SK-N-SH treated with all-trans-retinoic acid at 6 μM for 48 hours (cell line): ENCODE measurements around the gene RASA3.

ENCODE experiments used
- ARNTL ChIP-seq: fragments of 450-650 bp; formaldehyde crosslinking; IDR thresholded peaks from 2 replicates; pipeline ENCODE4 v1.5.0; 2020; ENCODE audit warnings: low read depth, mild to moderate bottlenecking, moderate library complexity, borderline replicate concordance
- BACH2 ChIP-seq: fragments of 250-450 bp; sonication (Bioruptor Pico); IDR thresholded peaks from 2 replicates; pipeline ENCODE4 v1.9.0; 2021; ENCODE audit warnings: mild to moderate bottlenecking, borderline replicate concordance
- CSRNP3 ChIP-seq: fragments of 250-450 bp; sonication (Bioruptor Pico); IDR thresholded peaks from 2 replicates; pipeline ENCODE4 v1.5.1; 2021; ENCODE audit warnings: mild to moderate bottlenecking, moderate library complexity
- PATZ1 ChIP-seq: fragments of 250-450 bp; sonication (Bioruptor Pico); IDR thresholded peaks from 2 replicates; pipeline ENCODE4 v1.8.0; 2020; ENCODE audit warnings: mild to moderate bottlenecking, moderate library complexity, borderline replicate concordance
- SNAI2 ChIP-seq: fragments of 250-450 bp; sonication (Bioruptor Pico); IDR thresholded peaks from 2 replicates; pipeline ENCODE4 v1.5.0; 2020; ENCODE audit warnings: mild to moderate bottlenecking, moderate library complexity
- TOX ChIP-seq: fragments of 250-450 bp; sonication (Bioruptor Pico); IDR thresholded peaks from 2 replicates; pipeline ENCODE4 v1.8.0; 2021; ENCODE audit warnings: mild to moderate bottlenecking, moderate library complexity, borderline replicate concordance
- ZFP30 ChIP-seq: fragments of 450-650 bp; formaldehyde crosslinking; IDR thresholded peaks from 2 replicates; pipeline ENCODE4 v1.5.0; 2022; ENCODE audit warnings: mild to moderate bottlenecking, moderate library complexity

GRCh38 chr13:114008964-114009589 lies 123.3 kb downstream of the RASA3 start:
- TF ChIP-seq ARNTL (CRISPR knock-in tag) = no peak
- no peak for TF ChIP-seq PATZ1 (CRISPR knock-in tag)
- no peak for TF ChIP-seq ZFP30
- no peak for TF ChIP-seq SNAI2
- TF ChIP-seq TOX (CRISPR knock-in tag) = no peak
- TF ChIP-seq CSRNP3 (CRISPR knock-in tag) = no peak
- TF ChIP-seq BACH2 = no peak
